HTERT RPE-1 (cell line): ENCODE measurements around the gene FEZ2.

Source experiments
- in situ Hi-C: fragments of 300-500 bp; cut with MboI; formaldehyde crosslinking; loops from 4 replicates; pipeline ENCODE4 v1.14.3; 2020; ENCODE audit warnings: low sequenced_read_pairs

FEZ2 gene

GRCh38 chr2:36587556-36587955 is 10.4 kb downstream of the FEZ2 start:
- in situ Hi-C loops, result no loop called here

- in situ Hi-C loops, result no loop called here
Observed at GRCh38 chr2:36587101-36587500, 10.9 kb downstream of the FEZ2 start.

DNA sequence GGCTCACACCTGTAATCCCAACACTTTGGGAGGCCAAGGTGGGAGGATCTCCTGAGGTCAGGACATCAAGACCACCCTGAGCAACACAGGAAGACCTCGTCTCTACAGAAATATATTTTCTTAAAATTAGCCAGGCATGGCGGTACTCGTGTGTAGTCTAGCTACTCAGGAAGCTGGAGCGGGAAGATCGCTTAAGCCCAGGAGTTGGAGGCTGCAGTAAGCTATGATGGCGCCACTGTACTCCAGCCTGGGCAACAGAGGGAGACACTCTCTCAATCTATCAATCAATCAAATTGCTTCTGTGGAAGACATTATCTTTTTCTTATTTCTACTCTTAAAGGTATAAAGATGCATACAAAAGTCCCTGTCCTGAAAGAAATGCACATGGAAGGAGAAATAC is 11.3 kb downstream of the FEZ2 start:
- in situ Hi-C loops, result no loop called here

DNA sequence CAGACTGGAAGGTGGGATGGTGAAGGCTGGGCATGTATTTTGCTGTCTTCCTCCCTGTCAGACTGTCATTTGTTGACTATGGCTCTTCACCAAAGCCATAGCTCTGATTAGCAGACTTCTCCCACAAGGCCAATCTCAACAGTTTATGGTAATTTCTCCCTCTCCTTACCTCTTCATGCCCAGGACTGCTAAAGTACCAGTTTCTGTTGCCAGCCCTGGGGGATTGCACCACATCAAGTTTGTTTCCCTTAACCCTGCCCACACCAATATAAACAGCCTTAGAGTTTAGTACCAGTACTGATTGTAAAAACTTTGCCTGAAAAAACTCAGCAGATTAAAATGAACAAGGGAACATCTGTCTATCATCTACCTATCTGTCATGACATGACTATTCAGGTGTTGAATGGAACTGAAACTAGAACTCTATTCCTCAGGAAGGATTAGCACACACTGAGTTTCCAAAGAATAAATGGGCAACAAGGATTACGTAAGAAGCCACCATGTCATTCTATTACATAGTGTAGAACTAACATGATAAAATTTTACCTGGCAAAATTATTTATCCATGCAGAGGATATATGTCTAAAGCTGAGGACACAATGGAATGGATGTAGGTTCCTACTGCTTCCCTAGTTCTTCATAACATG is 13.7 kb downstream of the FEZ2 start:
- in situ Hi-C loops, result no loop called here

GRCh38 chr2:36582951-36583350 is 15.0 kb downstream of the FEZ2 start:
- in situ Hi-C loops, result no loop called here

- in situ Hi-C loops, result no loop called here
Observed at GRCh38 chr2:36582538-36582937, 15.4 kb downstream of the FEZ2 start.

DNA sequence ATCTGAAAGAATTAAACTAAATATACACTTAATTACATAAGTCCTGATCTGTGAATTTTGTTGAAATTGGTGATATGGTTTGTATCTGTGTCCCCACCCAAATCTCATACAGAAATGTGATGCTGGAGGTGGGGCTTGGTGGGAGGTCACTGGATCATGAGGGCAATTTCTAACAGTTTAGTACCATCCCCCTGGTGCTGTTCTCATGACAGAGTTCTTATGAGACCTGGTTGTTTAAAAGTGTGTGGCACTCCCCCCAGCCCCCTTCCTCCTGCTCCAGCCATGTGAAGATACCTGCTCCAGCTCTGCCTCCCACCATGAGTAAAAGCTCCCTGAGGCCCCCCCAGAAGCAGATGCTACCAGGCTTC is 18.7 kb downstream of the FEZ2 start:
- in situ Hi-C loops, result no loop called here

- in situ Hi-C loops, result no loop called here
Observed at GRCh38 chr2:36578343-36579296, 19.3 kb downstream of the FEZ2 start.

DNA sequence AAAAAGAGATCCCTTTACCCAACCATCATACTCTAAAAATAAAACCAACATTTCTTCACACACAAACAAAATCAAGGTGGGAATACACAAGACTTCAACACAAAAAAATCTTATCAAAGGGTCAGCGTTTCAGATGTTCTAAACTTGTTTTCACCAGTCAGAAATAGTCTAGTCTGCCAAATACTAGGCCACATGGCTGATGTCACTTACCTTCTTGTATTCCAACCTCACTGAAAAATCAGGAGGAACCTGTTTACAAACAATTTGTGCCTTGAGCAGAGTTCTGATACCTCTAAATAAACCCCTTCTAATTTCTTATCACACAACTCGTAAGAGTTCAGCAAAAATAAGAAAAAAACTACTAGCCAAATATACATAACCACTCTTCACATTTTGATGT is 20.1 kb downstream of the FEZ2 start:
- in situ Hi-C loops, result no loop called here

- in situ Hi-C loops, result no loop called here
Observed at GRCh38 chr2:36574560-36574959, 23.4 kb downstream of the FEZ2 start.

GRCh38 chr2:36573165-36573564 is 24.8 kb downstream of the FEZ2 start:
- in situ Hi-C loops, result no loop called here

- in situ Hi-C loops, result no loop called here
Observed at GRCh38 chr2:36572719-36573059, 25.3 kb downstream of the FEZ2 start.

DNA sequence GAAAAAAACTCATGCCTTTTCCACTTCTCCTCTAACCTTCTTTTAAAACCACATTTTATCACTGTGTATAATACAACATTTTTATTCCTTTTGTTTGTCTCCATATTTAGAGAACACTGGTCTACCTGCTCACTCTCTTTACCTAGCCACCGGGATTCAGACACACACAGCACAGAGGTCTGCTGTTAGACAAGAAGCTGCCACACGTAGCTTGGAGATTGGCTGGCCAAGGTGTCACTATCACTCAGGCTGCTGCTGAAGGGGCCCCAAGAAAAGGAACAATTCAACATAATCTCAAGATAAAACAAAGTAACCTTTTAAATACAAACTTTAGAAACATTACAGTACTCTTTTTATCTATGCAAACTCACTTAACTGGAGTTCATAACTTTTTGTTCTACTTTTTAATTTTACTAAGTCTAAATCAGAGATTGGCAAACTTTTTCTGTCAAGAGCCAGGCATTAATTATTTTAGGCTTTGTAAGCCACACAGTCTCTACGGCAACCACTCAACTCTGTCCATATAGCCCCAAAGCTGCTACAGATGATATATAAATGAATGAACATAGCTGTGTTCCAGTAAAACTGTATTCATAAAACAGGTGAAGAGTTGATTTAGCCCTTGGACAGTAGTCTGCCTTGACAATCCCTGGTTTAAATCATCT is 25.8 kb downstream of the FEZ2 start:
- in situ Hi-C loops, result no loop called here

DNA sequence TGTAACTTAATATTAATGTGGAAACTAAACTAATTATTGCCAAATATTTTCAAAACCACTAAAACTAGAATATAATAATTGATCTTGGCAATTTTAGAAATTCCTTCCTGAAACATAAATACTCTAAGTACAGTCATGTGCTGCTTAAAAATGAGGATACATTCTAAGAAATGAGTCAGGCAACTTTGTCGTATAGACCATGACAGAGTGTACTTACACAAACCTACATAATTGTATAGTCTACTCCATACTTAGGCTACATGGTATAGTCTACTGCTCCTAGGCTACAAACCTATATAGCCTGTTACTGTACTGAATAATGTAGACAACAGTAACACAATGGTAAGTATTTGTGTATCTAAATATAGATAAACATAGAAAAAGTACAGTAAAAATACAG is 27.6 kb downstream of the FEZ2 start:
- in situ Hi-C loops, result no loop called here

DNA sequence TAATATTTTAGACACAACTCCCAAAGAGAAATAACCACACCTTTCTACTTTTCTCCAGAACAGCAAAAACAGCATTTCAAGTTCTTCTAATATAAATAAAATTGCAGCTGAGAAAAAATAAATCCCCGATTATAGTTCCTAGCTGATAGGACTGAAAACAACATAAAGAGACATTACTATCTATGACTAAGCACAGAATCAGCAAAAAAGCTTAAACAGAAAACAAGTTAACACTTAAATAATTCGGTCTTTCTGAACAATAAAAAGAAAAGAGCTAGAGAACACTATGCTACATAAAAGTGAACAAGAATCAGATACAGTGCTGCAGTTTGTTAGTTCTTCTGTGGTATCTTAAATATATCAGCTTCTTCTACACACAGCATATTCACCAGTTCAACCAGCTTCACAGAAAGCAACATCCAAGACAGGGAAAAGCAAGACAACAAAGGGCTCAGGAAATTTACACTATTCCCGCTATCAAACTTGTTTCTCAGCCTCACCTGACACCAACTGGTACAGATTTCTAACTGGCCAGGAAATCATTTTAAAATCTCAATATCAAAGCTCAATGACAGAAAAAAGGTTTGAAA is 28.6 kb downstream of the FEZ2 start:
- in situ Hi-C loops, result no loop called here

GRCh38 chr2:36568516-36569246 is 29.3 kb downstream of the FEZ2 start:
- in situ Hi-C loops, result no loop called here

DNA sequence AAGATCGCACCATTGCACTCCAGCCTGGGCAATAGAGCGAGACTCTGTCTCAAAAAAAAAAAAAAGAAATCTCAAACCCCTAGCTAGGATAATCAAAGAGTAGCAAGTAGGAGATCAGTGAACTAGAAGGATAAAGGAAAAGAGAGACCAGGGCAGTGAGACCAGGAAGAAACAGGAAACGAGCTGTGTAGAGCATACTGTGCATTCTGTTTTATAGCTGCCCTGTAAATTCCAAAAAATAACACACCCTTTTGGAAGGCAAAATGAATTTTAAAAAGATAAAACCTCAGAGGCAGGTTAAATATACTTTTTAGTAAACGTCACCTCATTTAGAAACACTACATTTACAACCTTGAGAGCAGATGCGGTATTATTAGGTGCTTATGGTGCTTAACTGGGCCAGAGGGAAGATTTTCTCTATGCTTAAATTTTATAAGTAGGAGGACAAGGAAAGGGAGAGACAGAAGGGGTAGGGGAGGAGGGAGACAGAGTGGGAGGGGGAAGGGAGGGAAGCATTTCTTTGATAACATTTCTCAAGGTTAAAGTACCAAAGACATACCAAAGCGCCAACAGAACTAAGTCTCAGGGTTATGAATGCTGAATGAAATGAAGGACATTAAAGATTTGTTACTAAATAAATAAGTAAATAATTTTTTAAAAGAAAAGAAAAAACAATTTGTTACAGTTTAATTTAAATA is 30.1 kb downstream of the FEZ2 start:
- in situ Hi-C loops, result no loop called here

DNA sequence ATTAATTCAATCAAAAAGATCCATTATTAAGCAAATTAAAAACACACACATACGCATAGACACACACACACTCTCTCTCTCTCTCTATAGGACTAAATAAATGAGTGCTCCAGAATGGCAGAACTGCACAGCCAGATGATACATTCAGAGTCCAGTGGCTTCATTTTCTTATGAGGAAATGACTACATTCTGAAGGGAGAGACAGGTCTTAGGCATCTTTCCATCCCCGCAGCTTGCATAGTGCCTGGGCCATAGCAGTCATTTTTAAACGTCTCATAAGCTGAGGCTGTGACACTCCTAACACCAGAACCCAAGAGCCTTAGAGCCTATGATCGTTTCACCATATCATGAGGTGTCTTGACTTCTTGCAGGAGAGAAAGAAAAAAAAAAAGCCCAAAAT is 31.1 kb downstream of the FEZ2 start:
- in situ Hi-C loops, result no loop called here

- in situ Hi-C loops, result no loop called here
Observed at GRCh38 chr2:36565712-36566111, 32.3 kb downstream of the FEZ2 start.

- in situ Hi-C loops, result no loop called here
Observed at GRCh38 chr2:36564377-36564930, 33.5 kb downstream of the FEZ2 start.
